Mucosa of rectum (tissue), 2 donors: ENCODE results near the gene CTIF.

Experiments
- H3K27ac ChIP-seq, 2 donors: one replicate each; pipeline ENCODE4 v1.7.0; 2013; ENCODE audit warnings: inconsistent platforms in 2 of 2, low read depth in 2 of 2, low read length in 2 of 2
- H3K27me3 ChIP-seq, 2 donors: one replicate each; pipeline ENCODE4 v1.7.0; 2013; ENCODE audit warnings: low read length in 2 of 2; ENCODE audit not compliant: control insufficient read depth in 2 of 2, insufficient read depth in 2 of 2
- H3K36me3 ChIP-seq, 2 donors: one replicate each; pipeline ENCODE4 v1.7.0; 2013; ENCODE audit warnings: low read length in 2 of 2; ENCODE audit not compliant: control insufficient read depth in 2 of 2, insufficient read depth in 2 of 2
- H3K4me1 ChIP-seq, 2 donors: one replicate each; pipeline ENCODE4 v1.7.0; 2013; ENCODE audit warnings: low read length in 2 of 2, mild to moderate bottlenecking in 1 of 2; ENCODE audit not compliant: control insufficient read depth in 2 of 2, insufficient read depth in 2 of 2
- H3K4me3 ChIP-seq, 2 donors: one replicate each; pipeline ENCODE4 v1.7.0; 2013; ENCODE audit warnings: low read length in 2 of 2
- H3K9ac ChIP-seq, 2 donors: one replicate each; pipeline ENCODE4 v1.7.0; 2013; ENCODE audit warnings: low read length in 2 of 2, low read depth in 1 of 2, mild to moderate bottlenecking in 1 of 2
- H3K9me3 ChIP-seq, 2 donors: one replicate each; pipeline ENCODE4 v1.7.0; 2013; ENCODE audit warnings: low read length in 2 of 2; ENCODE audit not compliant: control insufficient read depth in 2 of 2
- donor health status: healthy.
- donor health status: Normal muscosa, but diverticular disease.

The CTIF gene

DNA sequence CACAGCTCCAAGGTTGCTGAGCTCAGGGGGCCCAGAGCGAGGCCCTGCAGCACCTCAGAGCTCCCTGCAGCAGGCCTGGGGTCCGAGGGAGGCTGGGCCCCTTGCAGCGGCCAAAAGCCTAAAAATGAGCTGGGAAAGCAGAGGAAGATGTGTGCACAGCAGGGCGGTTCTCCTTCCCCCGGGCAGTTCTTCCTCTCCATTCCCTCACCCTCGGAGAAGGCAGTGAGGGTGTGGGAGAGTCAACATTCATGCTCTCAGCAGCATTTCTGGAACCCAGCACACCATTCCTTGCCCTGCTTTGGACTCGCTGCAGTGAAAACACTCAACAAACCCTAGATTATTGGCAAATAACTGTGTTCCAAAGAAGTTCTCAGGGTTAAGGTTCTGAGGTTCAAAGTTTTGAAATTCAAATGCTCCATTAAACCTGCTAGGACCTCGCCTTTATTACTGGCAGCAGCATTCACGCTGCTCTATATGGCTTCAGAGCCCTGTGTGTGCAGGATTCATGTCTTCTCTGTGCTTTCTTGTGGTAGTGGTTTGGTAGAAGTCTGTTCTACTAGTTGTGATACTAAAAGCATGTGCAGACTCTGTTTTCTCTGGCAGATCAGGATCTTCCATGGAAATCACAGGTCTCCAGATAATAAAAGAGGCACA, 79.1 kb downstream of the CTIF start:
- H3K9me3 ChIP-seq, result no peaks in the 10 kb centered on the region
- no peak overlapping the region for H3K4me3 ChIP-seq
- peaks cover 0 to 4% of the 10 kb centered on the region in 2 donors for H3K36me3 ChIP-seq
- H3K4me1 ChIP-seq, result peaks cover 0 to 4% of the 10 kb centered on the region in 2 donors
- no peak overlapping the region for H3K27ac ChIP-seq
- H3K27me3 ChIP-seq, result no peaks in the 10 kb centered on the region
- H3K9ac ChIP-seq, result no peak overlapping the region

DNA sequence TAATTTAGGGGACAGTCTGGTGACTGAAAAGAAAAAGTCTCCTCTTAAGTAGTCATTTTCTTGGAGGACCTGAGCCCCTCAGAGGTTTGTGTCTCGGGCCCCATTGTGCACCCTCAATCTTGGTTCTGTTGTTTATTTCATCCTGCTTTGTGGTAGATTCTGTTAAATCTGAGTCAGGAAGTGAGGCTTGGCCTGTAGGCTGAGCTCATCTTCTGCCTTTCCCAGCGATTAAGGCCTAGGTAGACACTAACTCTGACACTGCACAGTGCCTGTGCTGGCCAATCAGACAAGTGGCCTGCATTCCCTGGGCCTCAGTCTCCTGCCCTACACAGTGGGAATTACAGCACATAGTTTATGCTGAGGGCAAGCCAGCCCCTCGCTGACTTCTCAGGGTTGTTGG, 80.2 kb downstream of the CTIF start:
- Histone ChIP-seq H3K4me1 (peaks cover 0 to 4% of the 10 kb centered on the region in 2 donors), H3K9ac (no peak overlapping the region), H3K27me3 (no peaks in the 10 kb centered on the region), H3K9me3 (no peaks in the 10 kb centered on the region), H3K4me3 (no peak overlapping the region), H3K36me3 (peaks cover 0 to 4% of the 10 kb centered on the region in 2 donors), H3K27ac (no peak overlapping the region)

DNA sequence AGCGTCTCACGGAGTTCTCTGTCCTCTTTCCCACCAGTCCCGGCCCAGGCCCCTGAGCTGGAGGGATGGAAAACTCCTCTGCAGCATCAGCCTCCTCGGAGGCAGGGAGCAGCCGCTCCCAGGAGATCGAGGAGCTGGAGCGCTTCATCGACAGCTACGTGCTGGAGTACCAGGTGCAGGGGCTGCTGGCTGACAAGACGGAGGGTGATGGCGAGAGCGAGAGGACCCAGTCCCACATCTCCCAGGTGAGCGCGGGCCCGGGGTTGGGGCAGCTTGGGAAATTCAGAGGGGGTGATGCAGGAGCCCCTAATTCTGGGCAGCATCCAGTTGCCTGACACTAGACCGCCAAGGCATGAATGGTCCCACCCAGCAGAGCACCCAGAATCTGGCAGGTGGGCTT, 80.7 kb downstream of the CTIF start:
- peaks cover 0 to 4% of the 10 kb centered on the region in 2 donors for H3K4me1 ChIP-seq
- no peaks in the 10 kb centered on the region for H3K9me3 ChIP-seq
- H3K4me3 ChIP-seq, result no peak overlapping the region
- H3K36me3 ChIP-seq, result peaks cover 0 to 4% of the 10 kb centered on the region in 2 donors
- H3K27ac ChIP-seq, result no peak overlapping the region
- no peaks in the 10 kb centered on the region for H3K27me3 ChIP-seq
- H3K9ac ChIP-seq, result no peak overlapping the region

DNA sequence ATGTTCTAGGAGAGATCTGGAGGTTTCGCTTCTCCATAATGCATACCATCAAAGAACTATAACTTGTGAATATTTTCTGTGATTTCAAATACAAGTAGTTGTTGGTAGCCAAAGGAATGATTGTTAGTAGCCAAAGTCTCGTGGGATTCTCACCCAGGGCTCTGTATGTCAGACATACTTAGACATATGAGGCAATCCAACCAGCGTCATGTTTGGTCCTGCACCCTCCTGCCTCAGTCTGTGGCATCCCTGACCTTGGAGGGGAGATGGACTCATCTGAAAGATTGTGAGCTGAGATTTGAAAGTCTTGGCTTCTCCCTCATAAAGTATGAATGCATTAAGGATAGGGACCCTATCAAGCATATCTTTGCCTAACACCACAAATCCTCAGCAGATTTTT, 81.2 kb downstream of the CTIF start:
- H3K9ac ChIP-seq, result no peak overlapping the region
- H3K27ac ChIP-seq, result no peak overlapping the region
- peaks cover 0 to 4% of the 10 kb centered on the region in 2 donors for H3K4me1 ChIP-seq
- H3K27me3 ChIP-seq, result no peaks in the 10 kb centered on the region
- H3K9me3 ChIP-seq, result no peaks in the 10 kb centered on the region
- H3K4me3 ChIP-seq, result no peak overlapping the region
- peaks cover 0 to 4% of the 10 kb centered on the region in 2 donors for H3K36me3 ChIP-seq

DNA sequence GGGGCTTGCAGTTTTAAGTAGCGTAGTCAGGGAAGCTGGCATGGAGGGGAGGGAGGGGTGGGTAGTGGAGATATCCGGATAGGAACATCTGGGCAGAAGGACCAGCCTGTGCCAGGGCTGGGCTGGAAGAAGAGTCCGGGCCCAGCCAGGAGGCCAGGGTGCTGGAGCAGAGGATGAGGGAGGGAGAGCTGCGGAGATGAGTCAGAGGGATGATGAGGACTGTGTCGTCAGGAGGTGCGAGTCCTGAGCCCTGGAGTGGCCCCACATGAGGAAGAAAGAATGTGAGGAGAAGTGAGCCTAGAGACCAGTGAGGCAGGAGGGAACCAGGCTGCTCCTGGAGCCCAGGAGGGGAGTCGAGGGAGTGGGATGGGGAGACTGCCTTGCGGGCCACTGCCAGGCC, 82.4 kb downstream of the CTIF start:
- Histone ChIP-seq H3K27ac (no peak overlapping the region), H3K9me3 (no peaks in the 10 kb centered on the region), H3K9ac (no peak overlapping the region), H3K4me3 (no peak overlapping the region), H3K36me3 (peaks cover 0 to 4% of the 10 kb centered on the region in 2 donors), H3K27me3 (no peaks in the 10 kb centered on the region), H3K4me1 (no peaks in the 10 kb centered on the region)

DNA sequence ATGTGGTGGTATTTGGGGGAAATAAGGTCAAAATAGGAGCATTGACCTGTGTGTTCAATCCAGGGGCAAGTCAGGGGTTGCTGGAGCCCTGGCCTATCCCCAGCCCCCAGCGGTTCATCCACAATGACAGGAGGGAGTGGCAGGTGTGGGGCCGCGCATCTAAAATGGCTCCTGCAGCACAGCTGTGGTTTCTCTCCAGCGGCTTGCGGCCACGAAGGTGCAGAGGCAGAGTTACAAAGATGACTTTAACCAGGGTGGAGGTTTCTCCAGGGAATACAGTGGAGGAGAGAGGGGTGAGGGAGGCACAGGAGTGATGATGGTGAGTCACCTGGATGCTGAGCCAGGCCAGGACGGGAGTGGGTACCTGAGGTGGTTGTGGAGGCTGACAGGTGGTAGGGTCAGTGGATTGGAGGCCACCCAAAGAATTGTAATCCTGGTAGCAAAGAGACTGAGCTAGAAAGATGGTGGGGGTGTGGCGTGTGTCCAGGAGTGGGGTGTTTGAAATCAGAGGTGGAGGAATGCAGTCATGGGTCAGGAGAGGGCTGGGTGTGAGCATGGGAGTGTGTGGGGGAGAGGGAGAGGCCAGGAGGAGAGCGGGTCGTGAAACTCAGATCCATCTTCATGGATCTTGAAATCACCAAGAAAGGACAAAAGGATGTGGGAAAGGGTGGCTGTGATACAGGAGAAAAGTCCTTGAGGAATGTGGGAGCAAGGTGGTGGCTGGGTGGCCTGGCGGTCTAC, 83.2 kb downstream of the CTIF start:
- Histone ChIP-seq H3K9me3 (no peaks in the 10 kb centered on the region), H3K27me3 (no peaks in the 10 kb centered on the region), H3K4me1 (no peaks in the 10 kb centered on the region), H3K36me3 (peaks cover 0 to 4% of the 10 kb centered on the region in 2 donors), H3K4me3 (no peak overlapping the region), H3K27ac (no peak overlapping the region), H3K9ac (no peak overlapping the region)

DNA sequence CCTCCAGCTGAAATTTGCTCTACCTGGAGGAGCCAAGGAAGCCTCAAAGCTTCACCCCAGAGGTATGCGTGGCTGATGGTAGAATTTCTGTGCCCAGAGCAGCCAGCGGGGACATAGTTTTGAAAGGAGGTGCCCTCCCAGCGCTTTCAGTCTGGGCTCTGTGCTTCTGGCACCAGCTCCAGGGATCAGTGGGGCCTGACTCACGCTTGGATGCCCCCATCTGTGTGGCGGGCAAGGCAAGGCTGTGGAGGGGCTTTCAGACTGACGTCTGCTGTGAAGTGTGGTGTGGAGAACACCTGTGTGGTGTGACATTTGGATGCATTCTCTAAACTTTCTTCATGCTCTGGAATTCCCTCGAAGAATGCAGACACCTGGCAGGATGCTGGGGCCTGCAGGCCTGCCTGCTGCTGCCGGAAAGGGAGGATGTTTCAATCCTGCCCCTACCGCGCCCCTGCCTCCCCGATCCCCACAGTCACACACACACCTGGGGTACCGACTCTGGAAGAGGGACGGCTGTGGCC, 84.1 kb downstream of the CTIF start:
- no peaks in the 10 kb centered on the region for H3K4me1 ChIP-seq
- no peak overlapping the region for H3K9ac ChIP-seq
- H3K27me3 ChIP-seq, result no peaks in the 10 kb centered on the region
- H3K9me3 ChIP-seq, result no peaks in the 10 kb centered on the region
- H3K27ac ChIP-seq, result no peak overlapping the region
- peaks cover 0 to 4% of the 10 kb centered on the region in 2 donors for H3K36me3 ChIP-seq
- H3K4me3 ChIP-seq, result no peak overlapping the region

DNA sequence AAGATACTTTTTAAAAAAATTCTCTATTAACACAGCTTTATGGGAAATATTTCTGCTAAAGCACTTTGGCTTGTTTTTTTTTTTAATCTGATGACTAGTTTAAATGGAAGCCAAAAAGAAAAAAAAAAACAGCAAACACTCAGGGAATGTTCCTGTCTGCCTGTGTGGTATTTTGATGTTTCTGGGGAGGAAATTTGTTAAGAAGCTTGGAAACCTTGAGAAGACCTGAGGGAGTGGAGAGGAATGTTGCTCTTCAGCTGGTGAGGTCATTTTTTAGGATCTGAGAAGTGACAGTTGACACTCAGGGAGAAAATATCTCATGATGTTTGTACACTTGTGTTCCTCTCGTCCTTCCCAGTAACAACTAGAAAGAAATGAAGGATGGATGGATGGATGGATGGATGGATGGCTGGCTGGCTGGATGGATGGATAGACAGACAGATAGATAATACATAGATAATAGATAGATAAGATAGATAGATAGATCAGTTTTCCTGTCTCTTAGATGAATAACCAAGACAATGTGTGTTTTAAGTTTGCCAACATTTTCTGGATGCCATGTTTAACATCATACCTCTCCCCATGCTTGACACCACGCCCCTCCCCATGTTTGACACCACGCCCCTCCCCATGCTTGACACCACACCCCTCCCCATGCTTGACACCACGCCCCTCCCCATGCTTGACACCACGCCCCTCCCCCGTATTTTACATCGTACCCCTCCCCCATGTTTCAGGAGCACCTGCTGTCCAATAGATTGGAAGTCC, 84.8 kb downstream of the CTIF start:
- Histone ChIP-seq H3K9ac (no peak overlapping the region), H3K4me3 (no peak overlapping the region), H3K27ac (no peak overlapping the region), H3K27me3 (no peaks in the 10 kb centered on the region), H3K36me3 (peaks cover 0 to 9% of the 10 kb centered on the region in 2 donors), H3K9me3 (no peaks in the 10 kb centered on the region), H3K4me1 (no peaks in the 10 kb centered on the region)

DNA sequence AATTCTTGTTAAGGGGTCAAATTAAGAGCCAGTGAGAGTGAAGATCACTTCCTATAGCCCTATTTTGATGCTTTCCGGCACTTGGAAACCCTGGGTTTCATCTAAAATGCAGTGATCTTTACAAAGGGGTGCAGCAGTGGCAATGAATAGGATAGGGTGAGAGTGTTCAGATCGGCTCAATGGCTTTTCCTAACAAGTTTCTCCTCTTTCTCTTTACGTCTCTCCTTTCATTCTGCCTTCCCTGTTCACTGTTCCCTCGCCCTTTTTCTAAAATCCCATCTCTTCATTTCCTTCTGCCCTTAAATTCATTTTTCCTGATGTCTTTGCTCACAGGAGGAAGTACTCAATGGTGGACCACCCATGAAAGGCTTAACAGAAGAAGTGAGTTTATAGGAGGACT, 86.0 kb downstream of the CTIF start:
- Histone ChIP-seq H3K9ac (no peak overlapping the region), H3K9me3 (no peaks in the 10 kb centered on the region), H3K27me3 (no peaks in the 10 kb centered on the region), H3K4me1 (no peaks in the 10 kb centered on the region), H3K36me3 (peaks cover 0 to 8% of the 10 kb centered on the region in 2 donors), H3K4me3 (no peak overlapping the region), H3K27ac (no peak overlapping the region)

DNA sequence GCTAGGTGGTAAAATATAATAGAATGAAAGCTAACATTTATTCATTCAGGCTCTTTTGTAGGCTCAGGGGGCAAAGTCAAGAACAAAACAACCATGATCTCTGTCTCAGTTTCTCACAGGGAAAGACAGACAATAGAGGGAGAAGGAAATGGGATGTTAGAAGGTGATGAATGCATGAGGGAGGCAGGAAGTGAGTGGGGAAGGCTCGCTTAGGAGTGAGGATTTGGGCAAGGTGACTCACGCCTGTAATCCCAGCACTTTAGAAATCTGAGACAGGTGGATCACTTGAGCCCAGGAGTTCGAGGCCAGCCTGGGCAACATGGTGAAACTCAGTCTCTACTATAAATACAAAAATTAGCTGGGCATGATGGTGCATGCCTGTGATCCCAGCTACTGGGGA, 88.4 kb downstream of the CTIF start:
- no peak overlapping the region for H3K27ac ChIP-seq
- H3K9me3 ChIP-seq, result no peaks in the 10 kb centered on the region
- H3K36me3 ChIP-seq, result peaks cover 0 to 8% of the 10 kb centered on the region in 2 donors
- no peak overlapping the region for H3K4me3 ChIP-seq
- no peaks in the 10 kb centered on the region for H3K4me1 ChIP-seq
- H3K27me3 ChIP-seq, result no peaks in the 10 kb centered on the region
- no peak overlapping the region for H3K9ac ChIP-seq
